ENCODE measurements around the gene DPP10.
"Not testable (repeated sequence)": the region's sequence is repeated elsewhere in the genome, so short reads cannot be mapped to it uniquely, and the experiment has no call there.

Gene DPP10

DNA sequence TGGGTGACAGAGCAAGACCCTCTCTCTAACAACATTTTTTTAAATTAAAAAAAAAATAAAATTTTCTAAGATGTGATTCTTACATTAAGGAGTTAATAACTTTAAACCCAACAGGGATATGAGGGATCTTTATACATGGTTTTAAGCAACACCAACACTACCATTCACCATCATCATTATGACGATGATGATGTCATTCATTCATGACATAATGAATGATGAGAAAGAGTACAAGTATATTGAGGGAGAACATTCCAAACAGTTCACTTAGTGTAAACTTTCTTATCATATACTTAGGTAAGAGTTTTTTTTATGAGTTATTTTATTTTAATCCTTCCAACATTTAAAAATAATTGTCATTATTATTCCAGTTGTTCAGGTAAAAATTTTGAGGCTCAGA lies 863.3 kb downstream of the DPP10 start:
- DNase-seq, result no peak

DNA sequence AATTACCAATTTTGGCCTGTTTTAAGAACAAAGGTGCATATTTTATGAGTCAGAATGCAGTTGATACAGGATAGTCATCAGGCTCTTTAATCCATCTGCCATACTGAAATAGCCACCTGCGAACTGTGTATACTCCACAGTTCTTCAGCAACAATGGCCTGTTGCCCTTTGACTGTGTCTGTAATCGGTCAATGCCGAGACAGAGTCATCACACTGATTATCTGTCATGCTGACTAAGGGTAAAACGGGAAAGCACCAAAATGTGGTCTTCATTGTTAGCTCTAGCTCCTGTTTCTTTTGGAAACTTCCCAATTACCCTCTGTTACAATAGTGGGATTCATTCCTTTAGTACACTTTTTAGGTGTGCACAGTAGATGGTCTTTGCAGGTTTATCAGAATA lies 871.7 kb downstream of the DPP10 start:
- no peak for DNase-seq

DNA sequence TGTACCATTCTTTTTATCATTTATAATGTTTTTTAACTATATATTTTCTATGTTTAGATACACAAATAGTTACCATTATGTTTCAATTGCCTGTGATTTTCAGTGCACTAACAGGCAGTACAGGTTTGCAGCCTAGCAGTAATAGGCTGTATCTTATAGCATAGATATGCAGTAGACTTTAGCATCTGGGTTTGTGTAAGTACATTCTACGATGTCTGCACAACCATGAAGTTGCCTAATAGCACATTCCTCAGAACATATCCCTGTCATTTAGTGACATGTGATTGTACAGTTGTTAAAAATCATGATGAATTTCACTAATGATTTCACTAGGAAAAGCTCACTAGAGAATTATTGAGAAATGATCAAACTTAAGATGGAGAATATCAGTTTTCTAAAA lies 884.6 kb downstream of the DPP10 start:
- no peak for DNase-seq

DNA sequence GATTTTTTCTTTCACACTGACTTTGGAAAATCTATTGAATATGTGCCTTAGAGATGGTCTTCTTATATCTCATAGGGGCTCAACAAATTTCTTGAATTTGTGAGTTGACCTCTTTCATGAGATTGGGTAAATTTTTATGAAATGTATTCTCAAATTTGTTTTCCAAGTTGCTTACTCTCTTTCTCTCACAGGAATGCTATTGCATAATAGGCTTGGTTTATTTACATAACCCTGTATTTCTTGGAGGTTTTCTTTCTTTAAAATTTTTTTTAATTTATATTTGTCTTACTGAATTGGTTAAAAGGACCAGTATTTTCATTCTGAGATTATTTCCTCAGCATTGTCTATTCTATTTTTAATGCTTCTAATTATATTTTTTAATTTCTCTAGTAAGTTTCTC lies 917.1 kb downstream of the DPP10 start:
- no peak for DNase-seq

DNA sequence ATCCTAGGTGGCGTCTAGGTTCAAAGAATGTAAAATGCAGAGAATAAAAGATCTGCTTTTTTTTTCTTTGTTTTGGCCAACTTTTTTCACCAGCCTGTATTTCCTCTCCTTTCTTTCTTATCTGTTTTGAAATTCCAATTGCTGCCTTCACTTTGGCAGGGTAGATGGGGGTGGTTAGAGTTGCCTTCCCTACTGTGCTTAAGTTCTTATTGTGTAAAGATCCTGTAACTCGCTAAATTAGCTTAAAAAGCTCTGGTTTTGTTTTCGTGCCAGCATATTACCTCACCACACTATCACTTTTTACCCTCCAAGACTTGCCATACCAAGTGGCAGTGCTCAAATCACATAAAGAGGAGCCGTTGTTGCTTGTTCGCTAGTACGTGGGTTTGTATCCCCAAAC lies 921.7 kb downstream of the DPP10 start:
- no peak for DNase-seq

DNA sequence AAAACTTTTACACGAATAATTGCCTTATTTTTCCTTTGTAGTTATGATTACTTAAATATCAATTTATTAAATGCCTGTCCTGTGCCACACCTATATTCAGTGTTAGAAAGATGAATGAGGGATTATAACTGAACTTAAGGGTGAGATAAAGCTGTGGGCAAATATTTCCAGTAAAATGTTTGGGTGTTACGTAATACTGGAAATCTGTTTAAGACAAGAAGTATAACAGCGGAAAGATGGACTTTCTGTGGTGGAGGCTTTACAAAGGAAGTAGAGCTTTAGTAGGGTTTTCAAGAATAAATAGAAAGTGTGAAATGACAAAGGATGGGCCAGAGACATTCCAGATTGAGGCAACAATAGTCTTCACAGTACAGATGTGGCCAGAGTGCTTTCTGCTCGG lies 927.0 kb downstream of the DPP10 start:
- no peak for DNase-seq

GRCh38 chr2:115374981-115375380 lies 932.5 kb downstream of the DPP10 start:
- DNase-seq, result no peak

DNA sequence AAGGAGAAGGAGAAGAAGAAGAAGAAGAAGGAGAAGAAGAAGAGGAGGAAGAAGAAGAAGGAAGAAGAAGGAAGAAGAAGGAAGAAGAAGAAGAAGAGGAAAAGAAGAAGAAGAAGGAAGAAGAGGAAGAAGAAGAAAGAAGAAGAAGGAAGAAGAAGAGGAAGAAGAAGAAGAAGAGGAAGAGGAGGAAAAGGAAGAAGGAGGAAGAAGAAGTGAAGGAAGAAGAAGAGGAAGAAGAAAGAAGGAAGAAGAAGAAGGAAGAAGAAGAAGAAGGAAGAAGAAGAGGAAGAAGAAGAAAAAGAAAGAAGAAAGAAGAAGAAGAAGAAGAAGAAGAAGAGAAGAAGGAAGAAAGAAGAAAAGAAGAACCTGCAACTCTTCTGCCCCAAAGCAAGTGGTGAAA lies 942.0 kb downstream of the DPP10 start:
- no peak for DNase-seq

DNA sequence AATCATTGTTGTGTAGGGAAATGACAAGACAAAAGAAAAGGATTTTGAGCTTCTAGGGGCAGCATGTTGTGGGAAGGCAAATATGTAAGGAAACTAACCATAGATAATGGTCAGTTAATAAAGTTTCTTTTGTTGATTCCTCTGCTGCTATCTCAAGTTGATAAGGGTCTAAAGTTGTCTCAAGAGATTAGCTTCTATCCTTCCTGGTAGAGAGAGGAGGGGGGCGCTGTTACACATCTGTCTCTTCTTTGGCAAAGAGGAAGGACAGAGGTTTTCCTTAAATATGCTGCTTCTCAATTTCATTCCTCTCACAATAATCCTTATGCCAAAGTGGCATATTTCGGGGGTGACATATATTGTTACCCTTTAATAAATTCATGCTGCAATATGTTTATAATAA lies 944.0 kb downstream of the DPP10 start:
- DNase-seq, result no peak

GRCh38 chr2:115389024-115389423 lies 946.6 kb downstream of the DPP10 start:
- DNase-seq, result no peak

DNA sequence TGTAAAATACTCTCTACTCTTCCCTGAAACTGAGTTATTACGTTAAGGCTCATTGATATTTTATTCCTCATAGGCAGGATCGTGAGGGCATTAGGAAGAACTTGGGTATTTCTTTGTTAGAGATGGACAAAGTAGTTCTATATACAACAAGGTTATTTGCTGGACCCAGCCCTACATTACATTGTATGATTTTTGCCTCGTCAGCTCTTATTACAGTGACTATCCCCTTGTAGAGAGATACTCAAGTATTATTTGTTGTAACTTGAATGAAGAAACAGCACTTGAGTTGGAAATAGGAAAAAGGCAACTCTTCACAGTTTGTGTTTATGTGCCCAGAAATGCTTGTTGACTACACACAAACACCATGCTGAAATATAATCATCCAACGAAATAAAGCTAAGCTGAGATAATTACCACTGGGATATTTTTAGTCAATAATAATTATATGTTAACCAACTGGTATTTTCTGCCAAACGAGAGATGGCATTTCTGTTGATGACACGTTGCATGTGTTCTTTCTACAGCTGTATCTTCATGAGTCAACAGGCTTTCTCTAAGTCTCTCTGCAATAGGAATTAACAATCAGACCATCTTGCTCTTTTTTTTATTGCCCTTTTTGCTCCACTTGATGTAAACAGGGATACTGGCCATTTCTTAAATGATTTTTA lies 947.6 kb downstream of the DPP10 start:
- no peak for DNase-seq

- DNase-seq, result no peak
Measured at GRCh38 chr2:115396579-115396978, 954.1 kb downstream of the DPP10 start.

- no peak for DNase-seq
Measured at GRCh38 chr2:115400940-115401339, 958.5 kb downstream of the DPP10 start.

DNA sequence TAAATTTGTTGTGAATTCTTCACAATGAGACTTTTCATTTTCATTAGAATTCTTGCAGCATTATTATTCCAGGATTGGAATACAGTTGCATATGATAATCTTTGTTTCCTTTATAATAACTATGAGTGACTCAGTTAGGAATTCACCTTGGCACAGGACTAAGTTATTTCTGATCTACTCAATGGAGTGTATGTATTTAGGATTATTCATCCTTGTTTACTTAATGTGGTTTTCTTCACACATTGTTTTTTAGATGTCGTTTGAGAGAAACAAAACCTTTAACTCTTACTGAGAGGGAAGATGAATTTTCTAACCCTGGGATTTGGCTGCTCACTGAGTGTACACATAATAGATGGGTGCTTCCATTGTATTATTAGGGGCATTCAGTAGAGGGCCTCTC lies 970.1 kb downstream of the DPP10 start:
- no peak for DNase-seq

DNA sequence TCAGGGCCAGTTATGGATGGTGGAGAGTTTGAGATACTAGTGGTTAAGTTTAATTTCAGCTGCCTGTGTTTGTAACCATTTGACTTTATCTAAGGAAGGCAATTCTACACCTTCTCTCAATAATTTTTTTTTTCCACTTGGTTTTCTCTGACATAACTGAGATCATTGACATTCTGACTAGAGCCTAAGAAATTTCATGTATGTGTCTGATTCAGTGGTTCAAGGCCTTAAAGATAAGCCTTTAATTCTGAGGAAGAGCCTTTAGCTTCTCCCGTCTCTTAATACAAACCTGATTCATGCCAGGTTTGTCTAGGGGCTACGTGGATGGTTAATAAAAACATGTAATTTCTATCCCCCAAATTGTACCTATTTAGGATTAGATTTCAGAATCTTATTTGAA lies 971.4 kb downstream of the DPP10 start:
- DNase-seq, result no peak

GRCh38 chr2:115414466-115414865 lies 972.0 kb downstream of the DPP10 start:
- DNase-seq, result no peak

GRCh38 chr2:115422004-115422634 lies 979.7 kb downstream of the DPP10 start:
- DNase-seq, result no peak

GRCh38 chr2:115427436-115427835 lies 985.0 kb downstream of the DPP10 start:
- DNase-seq, result no peak

DNA sequence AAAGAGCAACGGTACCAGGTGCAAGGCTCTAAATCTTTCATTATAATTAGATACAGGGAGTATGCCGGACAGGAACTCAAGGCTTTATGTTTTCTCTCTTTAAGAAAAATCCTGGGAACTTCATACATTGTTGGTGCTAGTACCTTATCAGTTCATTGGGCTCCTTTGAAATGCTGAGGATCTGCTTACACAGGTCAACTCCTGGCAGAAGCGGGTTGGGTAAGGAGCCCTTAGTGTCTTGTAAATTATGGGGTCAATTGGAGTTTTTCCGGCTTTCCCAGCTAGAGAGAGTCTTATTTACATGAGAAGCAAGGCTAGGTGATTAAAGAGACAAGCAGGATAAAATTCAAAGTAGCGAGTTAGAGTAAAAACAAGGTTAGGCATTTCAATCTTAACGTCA lies 998.3 kb downstream of the DPP10 start:
- not testable (repeated sequence) for DNase-seq

DNA sequence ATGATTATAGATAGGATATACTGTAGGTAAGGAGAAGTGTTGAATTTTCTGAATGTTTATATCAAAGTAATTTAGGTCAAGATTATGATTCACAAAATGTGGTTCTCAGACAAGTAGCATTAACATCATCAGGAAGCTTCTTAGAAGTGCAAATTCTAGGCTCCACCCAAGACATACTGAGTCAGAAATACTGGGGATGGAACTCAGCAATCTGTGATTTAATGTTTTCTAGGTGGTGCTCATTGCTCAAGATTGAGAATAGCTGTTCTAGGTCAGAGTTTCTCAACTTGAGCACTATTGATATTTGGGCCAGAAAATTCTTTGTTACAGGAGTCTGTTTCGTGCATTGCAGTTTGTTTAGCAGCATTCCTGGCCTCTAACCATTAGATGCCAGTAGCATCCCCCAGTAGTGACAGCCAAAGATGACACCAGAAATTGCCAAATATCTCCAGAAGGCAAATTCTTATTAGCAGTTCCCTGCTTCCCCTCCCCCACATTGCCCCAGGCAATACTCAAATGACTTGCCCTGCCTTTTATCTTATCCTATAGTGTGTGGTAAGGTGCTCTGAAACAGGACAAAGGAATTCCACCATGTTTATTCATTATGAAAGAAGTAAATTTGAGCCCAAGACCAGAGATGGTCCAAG lies 1001.2 kb downstream of the DPP10 start:
- DNase-seq, result no peak

DNA sequence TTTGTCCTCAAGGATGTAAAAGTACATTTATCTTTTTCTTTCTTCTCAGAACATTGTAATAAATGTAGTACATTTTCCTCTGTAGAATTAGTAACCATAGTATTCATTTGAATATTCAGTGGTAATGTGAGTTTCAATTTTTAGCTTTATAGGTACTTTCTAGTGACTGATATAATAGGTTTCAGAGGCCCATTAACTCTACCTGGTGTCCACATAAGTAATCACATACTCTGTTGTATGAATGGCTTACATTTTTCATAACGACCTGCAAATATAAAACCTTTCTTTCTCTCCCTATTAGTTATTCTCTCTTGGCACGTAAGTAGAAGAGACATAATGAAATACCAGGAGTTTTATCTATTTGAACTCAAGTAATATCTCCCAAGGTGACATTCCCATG lies 1017.6 kb downstream of the DPP10 start:
- DNase-seq, result no peak

- DNase-seq, result no peak
Measured at GRCh38 chr2:115480741-115481140, 1038.3 kb downstream of the DPP10 start.

DNA sequence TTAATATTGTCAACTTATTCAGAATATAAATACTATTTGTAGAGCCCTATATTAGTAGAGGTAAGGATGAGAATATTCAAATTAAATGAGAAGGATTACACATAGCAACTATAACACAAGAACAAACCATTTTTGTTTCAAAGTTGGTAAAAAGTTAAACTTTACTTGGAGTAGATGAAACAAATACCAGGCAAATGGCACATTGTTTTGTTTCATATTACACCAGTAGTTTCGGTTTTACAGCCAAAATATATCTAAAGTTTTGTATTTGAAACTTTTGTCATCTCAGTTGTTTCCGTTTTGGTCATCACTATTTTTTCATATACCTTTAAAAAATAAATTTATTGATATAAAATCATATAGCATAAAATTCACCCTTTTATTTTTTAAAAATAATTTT lies 1039.4 kb downstream of the DPP10 start:
- DNase-seq, result no peak

- DNase-seq, result no peak
Measured at GRCh38 chr2:115483666-115484065, 1041.2 kb downstream of the DPP10 start.

DNA sequence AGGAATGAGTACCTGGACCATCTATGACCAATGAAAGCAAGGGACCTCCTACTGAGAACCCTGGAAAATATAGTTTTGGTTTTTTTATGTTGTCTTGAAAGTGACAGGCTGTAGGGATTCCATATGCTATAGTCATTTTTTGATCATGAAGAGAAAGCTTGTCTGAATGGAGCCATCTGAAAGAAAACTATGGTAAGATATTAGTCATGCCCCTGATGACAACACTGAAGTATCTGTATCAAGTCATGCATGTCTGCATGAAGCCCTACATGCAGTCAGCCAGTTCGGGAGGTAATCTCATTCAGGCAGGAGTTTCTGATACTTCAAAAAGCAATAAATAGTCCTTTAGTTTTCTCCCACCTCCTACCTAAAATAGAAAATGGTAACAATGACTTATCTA lies 1042.0 kb downstream of the DPP10 start:
- no peak for DNase-seq

Measured in right hindlimb (tissue), 1 donor.